HepG2 (cell line): ENCODE results near the gene RCE1. TPM values are rescaled to one million over a fixed set of nuclear protein-coding genes. Genes with fewer than 3 reads are reported as not detected.

Source experiments
- ATAC-seq: fragments of 200-7000 bp; cut with Tn5 transposase; 3 replicates; pipeline ENCODE4 v1.9.1; 2020; ENCODE audit warnings: mild to moderate bottlenecking, moderate library complexity
- BruUV-seq: library from RNA; stranded (reverse); fragments of 400-500 nt; replicated peaks from 2 replicates; lab custom pipeline; 2021; lab: Mats Ljungman, UMichigan
- CTCF ChIA-PET: fragments of 300-600 bp; formaldehyde crosslinking; extraction: SDS; loops from one replicate; lab custom pipeline; 2021; ENCODE audit warnings: low total read pairs, inconsistent platforms, low intra/inter-chr PET ratio; lab: Yijun Ruan, JAX
- POLR2A ChIA-PET: fragments of 350-600 bp; sonication (Branson Sonifier 250); formaldehyde crosslinking; loops from one replicate; lab custom pipeline; 2020; ENCODE audit warnings: antibody characterized with exemption, inconsistent platforms; lab: Yijun Ruan, JAX
- DNase-seq: peaks from one replicate; pipeline ENCODE4 v3.0.0-alpha.2; 2015; ENCODE audit warnings: low spot score
- FAIRE-seq: peaks from 3 replicates; lab custom pipeline; 2011; peaks lifted over from hg19 to GRCh38; lab: Jason Lieb, UNC
- H2AFZ ChIP-seq: one replicate; pipeline ENCODE4 v1.6.1; 2011; ENCODE audit warnings: low read length, inconsistent platforms
- H3K27ac ChIP-seq: fragments of 300-600 bp; 3 replicates; pipeline ENCODE4 v1.8.0; 2011; ENCODE audit warnings: mixed run types, mild to moderate bottlenecking, mixed read lengths, low read length, inconsistent platforms; ENCODE audit not compliant: insufficient read depth; ENCODE audit errors: extremely low read length
- H3K27me3 ChIP-seq, 2 experiments: fragments of 200-600 bp in 1 of 2; 2 replicates in 1 of 2; 3 replicates in 1 of 2; pipeline versions ENCODE4 v1.6.0 to v1.8.0; 2011; ENCODE audit warnings: low read length in 2 of 2, mild to moderate bottlenecking in 2 of 2, moderate library complexity in 2 of 2, inconsistent platforms in 1 of 2; ENCODE audit not compliant: insufficient read depth in 2 of 2, control insufficient read depth in 1 of 2
- H3K36me3 ChIP-seq, 2 experiments: fragments of 200-600 bp in 1 of 2; replicated peaks in 1 of 2; 2 replicates in 1 of 2; 3 replicates in 1 of 2; pipeline versions ENCODE4 v1.5.1 to v1.8.0; 2011; ENCODE audit warnings: low read length in 2 of 2, inconsistent platforms in 1 of 2; ENCODE audit not compliant: insufficient read depth in 2 of 2, control insufficient read depth in 1 of 2
- H3K4me1 ChIP-seq: 2 replicates; pipeline ENCODE4 v1.5.1; 2012; ENCODE audit warnings: low read length, inconsistent platforms; ENCODE audit not compliant: insufficient read depth
- H3K4me2 ChIP-seq: 2 replicates; pipeline ENCODE4 v1.6.0; 2011; ENCODE audit warnings: low read depth, low read length, inconsistent platforms
- H3K4me3 ChIP-seq, 3 experiments: fragments of 200-600 bp in 1 of 3; sonication (generic), shearing (Covaris generic) in 1 of 3; replicated peaks in 1 of 3; 2 replicates each; pipeline ENCODE4 v1.5.1; 2011 to 2016; ENCODE audit warnings: low read length in 3 of 3, inconsistent platforms in 2 of 3, low read depth in 2 of 3, mild to moderate bottlenecking in 2 of 3, control low read depth in 1 of 3, mixed read lengths in 1 of 3; ENCODE audit not compliant: insufficient read depth in 1 of 3
- H3K79me2 ChIP-seq: one replicate; pipeline ENCODE4 v1.6.1; 2011; ENCODE audit warnings: low read length, inconsistent platforms; ENCODE audit not compliant: insufficient read depth
- H3K9ac ChIP-seq: 2 replicates; pipeline ENCODE4 v1.6.0; 2011; ENCODE audit warnings: mild to moderate bottlenecking, low read depth, low read length, inconsistent platforms; ENCODE audit not compliant: insufficient read depth
- H3K9me3 ChIP-seq: 2 replicates; pipeline ENCODE4 v1.5.1; 2012; ENCODE audit warnings: mild to moderate bottlenecking, low read length
- H4K20me1 ChIP-seq: 2 replicates; pipeline ENCODE4 v1.6.0; 2011; ENCODE audit warnings: inconsistent platforms, mild to moderate bottlenecking, low read length, moderate library complexity; ENCODE audit not compliant: insufficient read depth
- CREB3 ChIP-seq: sonication (generic); formaldehyde crosslinking; IDR thresholded peaks from 2 replicates; pipeline ENCODE4 v1.5.0; 2020; ENCODE audit warnings: missing genetic modification reagents
- HES4 ChIP-seq: sonication (generic); formaldehyde crosslinking; IDR thresholded peaks from 2 replicates; pipeline ENCODE4 v1.9.0; 2021; ENCODE audit warnings: mild to moderate bottlenecking, missing genetic modification reagents, borderline replicate concordance
- MYC ChIP-seq: sonication (generic); formaldehyde crosslinking; IDR thresholded peaks from 2 replicates; pipeline ENCODE4 v1.9.0; 2021; ENCODE audit warnings: missing genetic modification reagents, borderline replicate concordance
- NR2F2 ChIP-seq: IDR thresholded peaks from 2 replicates; pipeline ENCODE4 v1.6.1; 2012; ENCODE audit warnings: low read depth, inconsistent platforms, borderline replicate concordance
- PRMT3 ChIP-seq: sonication (generic); formaldehyde crosslinking; IDR thresholded peaks from 2 replicates; pipeline ENCODE4 v1.8.1; 2022; ENCODE audit warnings: low read depth, mild to moderate bottlenecking, moderate library complexity, missing genetic modification reagents, borderline replicate concordance
- SNAI1 ChIP-seq: sonication (generic); formaldehyde crosslinking; IDR thresholded peaks from 2 replicates; pipeline ENCODE4 v1.5.0; 2020; ENCODE audit warnings: mild to moderate bottlenecking, missing genetic modification reagents, borderline replicate concordance
- SP1 ChIP-seq, 2 experiments: fragments of 450-650 bp in 1 of 2; sonication (generic) in 1 of 2; formaldehyde crosslinking in 1 of 2; IDR thresholded peaks; 2 replicates each; pipeline versions ENCODE4 v1.4.0 to v1.6.1; 2016 to 2020; ENCODE audit warnings: missing genetic modification reagents in 1 of 2
- SRSF4 ChIP-seq: fragments of 200-400 bp; formaldehyde crosslinking; IDR thresholded peaks from one replicate; pipeline ENCODE4 v1.6.1; 2018; ENCODE audit warnings: mild to moderate bottlenecking, low read depth, low read length, moderate library complexity; ENCODE audit not compliant: poor library complexity, severe bottlenecking
- STAG1 ChIP-seq: sonication (generic); formaldehyde crosslinking; IDR thresholded peaks from 2 replicates; pipeline ENCODE4 v1.4.0; 2020; ENCODE audit warnings: missing genetic modification reagents
- TOE1 ChIP-seq: sonication (generic); formaldehyde crosslinking; IDR thresholded peaks from 2 replicates; pipeline ENCODE4 v1.4.0; 2020; ENCODE audit warnings: mild to moderate bottlenecking, missing genetic modification reagents
- ZKSCAN8 ChIP-seq: IDR thresholded peaks from 2 replicates; pipeline ENCODE4 v1.6.1; 2016; ENCODE audit warnings: borderline replicate concordance, missing genetic modification reagents, missing compliant biosample characterization
- ZNF253 ChIP-seq: sonication (generic); formaldehyde crosslinking; IDR thresholded peaks from 2 replicates; pipeline ENCODE4 v1.8.0; 2022; ENCODE audit warnings: mild to moderate bottlenecking, missing genetic modification reagents, borderline replicate concordance
- ZNF333 ChIP-seq: sonication (generic); formaldehyde crosslinking; IDR thresholded peaks from 2 replicates; pipeline ENCODE4 v1.4.0; 2020; ENCODE audit warnings: mild to moderate bottlenecking, missing genetic modification reagents, borderline replicate concordance
- ZNF567 ChIP-seq: sonication (generic); formaldehyde crosslinking; IDR thresholded peaks from 2 replicates; pipeline ENCODE4 v1.8.1; 2023; ENCODE audit warnings: mild to moderate bottlenecking, missing genetic modification reagents, borderline replicate concordance
- ZNF737 ChIP-seq: sonication (generic); formaldehyde crosslinking; IDR thresholded peaks from 2 replicates; pipeline ENCODE4 v1.5.0; 2020; ENCODE audit warnings: missing genetic modification reagents, mild to moderate bottlenecking, borderline replicate concordance
- WGBS: methylation state at CpG from one replicate; pipeline ENCODE4 v1.1.6; 2017; ENCODE audit warnings: low lambda C conversion rate; 5-methylcytosine and 5-hydroxymethylcytosine counted together
- in situ Hi-C: cut with HindIII; loops from 2 replicates; pipeline ENCODE4 v1.10.0; 2017; ENCODE audit warnings: low pct_unique_long_range_greater_than_20kb; ENCODE audit not compliant: extremely low pct_ligation_motif_present
- intact Hi-C: fragments of 100-400 bp; cut with micrococcal nuclease; formaldehyde crosslinking; loops from one replicate; pipeline ENCODE4 v1.10.0; 2022; ENCODE audit not compliant: unreplicated experiment
- polyA plus RNA-seq, 8 experiments: library from polyadenylated mRNA; depleted of rRNA in 3 of 8; stranded (reverse) in 7 of 8; unstranded in 1 of 8; fragments of >200 nt; fragmentation: Illumina TruSeq in 4 of 8; extraction: Trizol in 4 of 8; gene quantifications; 2 replicates each; pipeline versions ENCODE4 v1.2.1 to v1.2.3, GENCODE V29; 2011 to 2016; ENCODE audit warnings: low read depth in 4 of 8, missing spikeins in 1 of 8, mixed read lengths in 1 of 8; ENCODE audit not compliant: insufficient read depth in 1 of 8
- total RNA-seq, 5 experiments: library from RNA; depleted of rRNA; stranded (reverse); fragments of >200 nt; fragmentation: Illumina TruSeq; extraction: Trizol; gene quantifications; 2 replicates each; pipeline ENCODE4 v1.2.3, GENCODE V29; 2016; ENCODE audit warnings: low read depth in 1 of 5
- TF ChIP-seq, protein P1 (sequence below): sonication (generic); formaldehyde crosslinking; IDR thresholded peaks from 2 replicates; pipeline ENCODE4 v1.4.0; 2020; ENCODE audit warnings: missing genetic modification reagents
- TF ChIP-seq, protein P2 (sequence below): sonication (generic); formaldehyde crosslinking; IDR thresholded peaks from 2 replicates; pipeline ENCODE4 v1.9.0; 2021; ENCODE audit warnings: missing genetic modification reagents, mild to moderate bottlenecking, borderline replicate concordance
- TF ChIP-seq, protein P3 (sequence below): sonication (generic); formaldehyde crosslinking; IDR thresholded peaks from 2 replicates; pipeline ENCODE4 v1.4.0; 2020; ENCODE audit warnings: mild to moderate bottlenecking, missing genetic modification reagents

The RCE1 gene
- total and polyA plus RNA-seq, 2 of the 13 experiments (the other 11 are each of a cell fraction or from before 2014, with no cell fraction given) = 22.2 to 22.4 TPM

DNA sequence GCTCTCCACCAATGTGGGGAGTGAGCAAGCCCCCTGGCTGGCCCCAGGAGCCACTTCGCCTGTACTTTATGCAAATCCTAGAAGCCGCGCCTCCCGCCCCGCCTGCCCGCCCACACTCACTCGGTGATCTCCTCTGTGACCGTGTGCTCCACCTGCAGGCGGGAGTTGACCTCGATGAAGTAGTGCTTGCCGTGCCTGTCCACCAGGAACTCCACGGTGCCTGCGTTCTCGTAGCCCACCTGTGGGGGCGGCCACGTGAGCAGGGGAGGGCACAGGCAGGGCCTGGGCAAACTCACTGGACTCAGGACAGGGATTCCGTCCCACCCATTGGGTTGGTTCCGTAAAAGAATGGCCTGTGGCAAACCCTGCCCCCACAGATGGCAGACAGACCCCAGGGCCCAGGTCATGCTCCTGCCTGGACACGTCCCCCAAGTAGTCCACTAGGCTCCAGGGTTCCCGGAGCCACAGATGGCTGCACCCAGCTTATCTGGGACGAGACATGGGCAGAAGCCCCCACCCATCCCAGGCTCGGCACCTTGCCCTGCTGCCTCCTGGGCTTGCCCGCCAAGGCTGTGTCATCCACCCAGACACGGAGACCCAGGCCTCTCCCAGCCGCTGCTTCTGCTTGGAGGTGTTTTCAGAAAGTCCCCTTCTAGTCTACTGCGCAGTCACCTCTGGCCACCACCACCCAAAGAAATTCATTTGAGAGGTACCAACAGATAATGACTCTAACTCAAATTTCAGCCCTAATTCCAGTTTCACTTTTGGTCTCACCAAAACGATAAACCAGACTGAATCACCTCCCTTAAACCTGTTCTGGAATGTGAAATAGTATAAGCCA is 25.7 kb downstream of the RCE1 start (continued):
- TF ChIP-seq MYC (CRISPR knock-in tag) (peak; percentile 37; the same call in 1 of the 2 replicates), STAG1 (peak; percentile 53), SP1 (IDR thresholded peaks at IDR 0.05) (no peak), SP1 (CRISPR knock-in tag; IDR thresholded peaks at IDR 0.05) (peak; percentile 84), TOE1 (CRISPR knock-in tag) (no peak), NR2F2 (no peak)

- POLR2A ChIA-PET = no interaction called here
- Histone ChIP-seq H2AFZ (no peak overlapping the region), H3K9ac (no peak overlapping the region), H4K20me1 (peaks cover 5% of the 10 kb centered on the region), H3K79me2 (no peaks in the 10 kb centered on the region), H3K27ac (no peak overlapping the region), H3K9me3 (no peaks in the 10 kb centered on the region), H3K4me3 (no peak overlapping the region), H3K27me3 (no peaks in the 10 kb centered on the region), H3K36me3 (peaks cover 24 to 60% of the 10 kb centered on the region in 2 experiments; a peak in 4 of 5 replicates), H3K4me2 (no peak overlapping the region), H3K4me1 (peaks cover 9% of the 10 kb centered on the region)
- no peak for ATAC-seq
- in situ Hi-C loops (no loop called here), intact Hi-C loops (no loop called here)
- WGBS = over 99% methylated on average over 9 of the region's 9 CpGs
- no peak for DNase-seq
- CTCF ChIA-PET = interaction anchor here (0.7 to 1.3 kb wide), 3 partner anchors 38 to 174 kb away, joined by 3 to 5 read pairs (median 4); partner anchors contain the start of gene C11orf86
- FAIRE-seq = no peak
- BruUV-seq = no TSS peak
- no peak for TF ChIP-seq SNAI1 (CRISPR knock-in tag)
- no peak for TF ChIP-seq ZKSCAN8 (CRISPR knock-in tag)
- no peak for TF ChIP-seq ZNF253 (CRISPR knock-in tag)
- TF ChIP-seq HES4 (CRISPR knock-in tag) = no peak
- no peak for TF ChIP-seq ZNF567 (CRISPR knock-in tag)
- no peak for TF ChIP-seq ZNF333 (CRISPR knock-in tag)
- no peak for TF ChIP-seq CREB3 (CRISPR knock-in tag)
- no peak for TF ChIP-seq PRMT3 (CRISPR knock-in tag)
- TF ChIP-seq, protein P1, sequence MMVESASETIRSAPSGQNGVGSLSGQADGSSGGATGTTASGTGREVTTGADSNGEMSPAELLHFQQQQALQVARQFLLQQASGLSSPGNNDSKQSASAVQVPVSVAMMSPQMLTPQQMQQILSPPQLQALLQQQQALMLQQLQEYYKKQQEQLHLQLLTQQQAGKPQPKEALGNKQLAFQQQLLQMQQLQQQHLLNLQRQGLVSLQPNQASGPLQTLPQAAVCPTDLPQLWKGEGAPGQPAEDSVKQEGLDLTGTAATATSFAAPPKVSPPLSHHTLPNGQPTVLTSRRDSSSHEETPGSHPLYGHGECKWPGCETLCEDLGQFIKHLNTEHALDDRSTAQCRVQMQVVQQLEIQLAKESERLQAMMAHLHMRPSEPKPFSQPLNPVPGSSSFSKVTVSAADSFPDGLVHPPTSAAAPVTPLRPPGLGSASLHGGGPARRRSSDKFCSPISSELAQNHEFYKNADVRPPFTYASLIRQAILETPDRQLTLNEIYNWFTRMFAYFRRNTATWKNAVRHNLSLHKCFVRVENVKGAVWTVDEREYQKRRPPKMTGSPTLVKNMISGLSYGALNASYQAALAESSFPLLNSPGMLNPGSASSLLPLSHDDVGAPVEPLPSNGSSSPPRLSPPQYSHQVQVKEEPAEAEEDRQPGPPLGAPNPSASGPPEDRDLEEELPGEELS (CRISPR knock-in tag) = no peak
- TF ChIP-seq, protein P2, sequence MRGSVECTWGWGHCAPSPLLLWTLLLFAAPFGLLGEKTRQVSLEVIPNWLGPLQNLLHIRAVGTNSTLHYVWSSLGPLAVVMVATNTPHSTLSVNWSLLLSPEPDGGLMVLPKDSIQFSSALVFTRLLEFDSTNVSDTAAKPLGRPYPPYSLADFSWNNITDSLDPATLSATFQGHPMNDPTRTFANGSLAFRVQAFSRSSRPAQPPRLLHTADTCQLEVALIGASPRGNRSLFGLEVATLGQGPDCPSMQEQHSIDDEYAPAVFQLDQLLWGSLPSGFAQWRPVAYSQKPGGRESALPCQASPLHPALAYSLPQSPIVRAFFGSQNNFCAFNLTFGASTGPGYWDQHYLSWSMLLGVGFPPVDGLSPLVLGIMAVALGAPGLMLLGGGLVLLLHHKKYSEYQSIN (CRISPR knock-in tag) = no peak
- TF ChIP-seq ZNF737 = no peak
- no peak for TF ChIP-seq SRSF4
- TF ChIP-seq, protein P3, sequence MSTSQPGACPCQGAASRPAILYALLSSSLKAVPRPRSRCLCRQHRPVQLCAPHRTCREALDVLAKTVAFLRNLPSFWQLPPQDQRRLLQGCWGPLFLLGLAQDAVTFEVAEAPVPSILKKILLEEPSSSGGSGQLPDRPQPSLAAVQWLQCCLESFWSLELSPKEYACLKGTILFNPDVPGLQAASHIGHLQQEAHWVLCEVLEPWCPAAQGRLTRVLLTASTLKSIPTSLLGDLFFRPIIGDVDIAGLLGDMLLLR = no peak
These were observed 26.3 kb downstream of the RCE1 start for GRCh38 chr11:66869567-66869870.
